NB4 (cell line): ENCODE data around the gene NUTM2B.
"Not testable (repeated sequence)": the region's sequence is repeated elsewhere in the genome, so short reads cannot be mapped to it uniquely, and the experiment has no call there.

Experiments used
- DNase-seq: peaks from one replicate; pipeline ENCODE4 v3.0.0; 2010; ENCODE audit warnings: low read depth
- H3K4me3 ChIP-seq: one replicate; pipeline ENCODE4 v1.5.1; 2011; ENCODE audit warnings: mild to moderate bottlenecking, low read depth, low read length, moderate library complexity
- CTCF ChIP-seq: IDR thresholded peaks from one replicate; pipeline ENCODE4 v1.5.1; 2012; ENCODE audit warnings: low read depth, low read length

Gene NUTM2B

GRCh38 chr10:79714976-79715375 is 11.9 kb downstream of the NUTM2B start:
- H3K4me3 ChIP-seq, DNase-seq: not testable (repeated sequence)

- not testable (repeated sequence) for DNase-seq, H3K4me3 ChIP-seq
Measured at GRCh38 chr10:79716917-79717579, 14.0 kb downstream of the NUTM2B start.

- not testable (repeated sequence) for H3K4me3 ChIP-seq, DNase-seq
Measured at GRCh38 chr10:79720000-79720399, 17.0 kb downstream of the NUTM2B start.

- H3K4me3 ChIP-seq, DNase-seq: not testable (repeated sequence)
Measured at GRCh38 chr10:79726620-79727019, 23.6 kb downstream of the NUTM2B start.

- DNase-seq = peak; percentile 66
- not testable (repeated sequence) for H3K4me3 ChIP-seq
Measured at GRCh38 chr10:79744844-79745243, 41.8 kb downstream of the NUTM2B start.

- DNase-seq = peak; percentile 4
- H3K4me3 ChIP-seq = not testable (repeated sequence)
Measured at GRCh38 chr10:79748510-79748909, 45.5 kb downstream of the NUTM2B start.

- not testable (repeated sequence) for DNase-seq, H3K4me3 ChIP-seq
Measured at GRCh38 chr10:79753601-79754000, 50.6 kb downstream of the NUTM2B start.

- TF ChIP-seq CTCF = peak; percentile 15
- not testable (repeated sequence) for H3K4me3 ChIP-seq
- peak; percentile 21 for DNase-seq
Measured at GRCh38 chr10:79758297-79758993, 55.4 kb downstream of the NUTM2B start.
